Measurements from ENCODE around the gene MAN2C1.
A peak's percentile ranks its signal among the peaks of the same experiment; 100 is the strongest.
"Not testable (repeated sequence)": the region's sequence is repeated elsewhere in the genome, so short reads cannot be mapped to it uniquely, and the experiment has no call there.

The MAN2C1 gene

DNA sequence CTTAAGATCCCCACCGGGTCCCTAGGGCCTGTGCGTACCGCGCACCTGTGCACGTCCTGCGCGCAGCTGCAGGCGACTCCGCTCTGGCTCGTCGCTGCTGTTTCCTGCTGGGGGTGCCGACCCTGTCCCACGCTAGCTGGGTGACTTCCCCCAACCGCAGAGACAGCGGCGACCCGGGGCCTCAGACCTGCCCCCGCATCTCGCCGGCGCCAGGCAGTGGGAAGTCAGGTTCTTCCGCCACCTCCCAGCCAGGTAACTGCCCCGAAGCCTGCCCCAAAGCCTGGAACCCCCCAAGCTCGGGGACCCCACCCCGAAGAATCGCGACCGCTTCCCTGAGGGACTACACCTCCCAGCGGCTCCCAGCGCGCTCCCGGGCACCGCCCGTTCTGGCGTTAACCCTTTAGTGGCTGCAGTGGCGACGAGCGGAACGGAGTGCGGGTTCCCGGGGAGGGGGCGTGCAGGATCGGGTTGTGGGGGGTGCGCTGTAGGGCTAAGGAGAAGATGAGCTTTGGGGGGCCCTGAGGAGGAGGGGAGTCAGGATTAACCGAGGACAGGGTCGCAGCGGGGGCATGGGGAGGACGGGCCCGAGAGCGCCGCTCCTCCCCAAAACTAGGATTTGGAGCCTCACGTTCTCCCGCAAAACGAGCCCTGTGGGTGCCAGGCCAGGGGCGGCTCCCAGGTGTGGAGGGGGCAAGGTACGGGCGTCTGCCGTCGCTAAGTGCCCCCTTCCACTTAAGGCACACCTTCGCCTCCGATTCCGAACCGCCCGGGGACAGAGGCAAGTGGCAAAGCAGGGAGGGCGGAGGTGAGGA lies 21.0 kb downstream of the MAN2C1 start:
- DNase-seq (ENCODE audit: extremely low read depth in 1 of 2, low read depth in 1 of 2) = no peak

DNA sequence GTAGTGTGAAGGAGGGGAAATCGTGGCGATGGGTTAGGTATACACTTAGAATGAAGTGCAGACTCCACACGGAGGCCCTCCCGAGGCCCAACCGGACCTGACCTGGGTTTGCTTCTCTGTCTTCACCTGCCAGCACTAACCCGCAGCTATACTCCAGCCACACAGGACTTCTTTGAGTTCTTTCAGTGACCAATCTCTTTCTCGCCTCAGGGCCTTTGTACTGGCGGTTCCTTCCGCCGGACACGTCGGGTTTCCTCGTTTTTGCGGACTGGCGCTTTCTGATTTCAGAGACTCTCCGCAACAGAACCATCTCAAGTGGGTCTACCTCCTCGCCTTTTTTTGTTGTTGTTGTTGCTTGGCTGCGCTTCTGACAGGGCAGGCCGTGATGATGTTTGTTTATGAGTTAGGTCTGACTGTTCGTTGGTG lies 21.6 kb downstream of the MAN2C1 start, which contains the start of gene NEIL1:
NEIL1 (plus strand) TSS at position 244 of the 426 bp plus-strand sequence. CDS start 1,867 bp downstream, outside the sequence.
- DNase-seq (ENCODE audit: extremely low read depth in 1 of 2, low read depth in 1 of 2) = no peak

DNA sequence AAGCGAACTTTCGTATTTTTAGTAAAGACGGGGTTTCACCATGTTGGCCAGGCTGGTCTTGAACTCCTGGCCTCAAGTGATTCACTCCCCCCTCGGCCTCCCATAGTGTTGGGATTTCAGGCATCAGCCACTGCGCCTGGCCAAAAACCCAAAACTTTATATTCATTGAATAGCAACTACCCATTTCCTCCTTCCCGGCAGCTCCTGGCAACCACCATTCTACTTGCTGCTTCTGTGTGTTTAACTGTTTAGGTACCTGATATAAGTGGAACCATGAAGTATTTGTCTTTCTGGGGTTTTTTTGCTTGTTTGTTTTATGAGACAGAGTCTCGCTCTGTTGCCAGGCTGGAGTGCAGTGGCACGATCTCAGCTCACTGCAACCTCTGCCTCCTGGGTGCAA lies 24.5 kb downstream of the MAN2C1 start:
- DNase-seq (ENCODE audit: extremely low read depth in 1 of 2, low read depth in 1 of 2) = not testable (repeated sequence)

DNA sequence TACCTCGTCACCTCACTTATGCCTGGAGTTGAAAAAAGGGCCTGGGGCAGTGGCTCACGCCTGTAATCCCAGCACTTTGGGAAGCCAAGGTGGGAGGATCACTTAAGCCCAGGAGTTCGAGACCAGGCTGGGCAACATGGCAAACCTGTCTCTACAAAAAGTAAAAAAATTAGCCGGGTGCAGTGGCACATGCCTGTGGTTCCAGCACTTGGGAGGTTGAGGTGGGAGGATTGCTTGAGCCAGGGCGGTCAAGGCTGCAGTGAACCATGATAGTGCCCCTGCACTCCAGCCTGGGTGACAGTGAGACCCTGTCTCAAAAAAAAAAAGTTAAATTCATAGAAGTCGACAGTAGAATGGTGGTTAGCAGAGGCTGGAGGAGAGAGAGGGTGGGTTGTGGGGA lies 26.2 kb downstream of the MAN2C1 start:
- no peak for DNase-seq (ENCODE audit: extremely low read depth in 1 of 2, low read depth in 1 of 2)

DNA sequence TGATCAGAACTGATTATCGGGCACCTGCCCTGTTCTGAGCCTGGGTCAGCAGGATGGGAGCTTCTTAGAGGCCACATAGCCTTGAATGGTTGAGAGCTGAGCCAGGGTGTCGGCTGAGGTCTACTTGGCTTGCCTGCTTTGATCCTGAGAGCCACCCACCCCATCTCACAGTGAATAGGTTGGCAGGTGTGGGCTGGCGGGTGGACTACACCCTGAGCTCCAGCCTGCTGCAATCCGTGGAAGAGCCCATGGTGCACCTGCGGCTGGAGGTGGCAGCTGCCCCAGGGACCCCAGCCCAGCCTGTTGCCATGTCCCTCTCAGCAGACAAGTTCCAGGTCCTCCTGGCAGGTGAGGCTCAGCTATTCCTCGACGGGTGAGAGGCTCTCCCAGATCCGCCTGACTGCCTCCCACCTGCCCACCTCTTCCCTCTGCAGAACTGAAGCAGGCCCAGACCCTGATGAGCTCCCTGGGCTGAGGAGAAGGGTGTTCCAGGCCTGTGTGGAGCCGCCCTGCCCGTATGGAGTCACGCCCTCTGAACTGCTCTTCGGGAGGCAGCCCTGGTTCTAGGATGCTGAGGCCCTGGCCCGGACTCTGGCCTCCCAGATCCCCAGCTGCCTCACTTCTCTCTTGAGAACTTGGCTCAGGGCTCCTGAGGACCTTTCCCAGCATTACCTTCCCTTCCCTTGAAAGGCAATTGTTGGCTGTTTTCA lies 28.7 kb downstream of the MAN2C1 start:
- DNase-seq (ENCODE audit: extremely low read depth in 1 of 2, low read depth in 1 of 2) = no peak

DNA sequence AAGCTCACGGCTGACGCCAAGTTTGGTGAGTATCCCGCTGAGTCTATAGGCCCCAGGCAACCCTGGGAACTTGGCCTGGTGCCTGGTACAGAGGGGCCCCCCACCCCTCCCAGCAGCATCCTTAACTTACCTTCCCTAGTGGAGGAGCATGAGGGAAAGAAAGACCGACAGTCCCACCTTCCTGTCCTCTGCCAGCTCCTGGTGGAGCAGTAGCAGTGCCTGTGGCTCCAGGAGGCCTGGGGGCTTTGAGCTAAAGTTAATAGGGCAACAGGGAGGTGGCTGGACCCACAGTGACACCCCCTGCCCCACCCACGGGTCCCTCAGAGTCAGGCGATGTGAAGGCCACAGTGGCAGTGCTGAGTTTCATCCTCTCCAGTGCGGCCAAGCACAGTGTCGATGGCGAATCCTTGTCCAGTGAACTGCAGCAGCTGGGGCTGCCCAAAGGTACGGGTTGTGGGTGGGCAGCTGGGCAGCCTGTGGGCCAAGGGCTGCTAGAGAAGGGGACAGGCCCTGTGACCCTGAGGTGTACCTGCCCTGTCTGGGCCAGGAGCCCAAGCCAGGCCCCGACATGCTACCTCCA lies 29.7 kb downstream of the MAN2C1 start:
- no peak for DNase-seq (ENCODE audit: extremely low read depth in 1 of 2, low read depth in 1 of 2)

DNA sequence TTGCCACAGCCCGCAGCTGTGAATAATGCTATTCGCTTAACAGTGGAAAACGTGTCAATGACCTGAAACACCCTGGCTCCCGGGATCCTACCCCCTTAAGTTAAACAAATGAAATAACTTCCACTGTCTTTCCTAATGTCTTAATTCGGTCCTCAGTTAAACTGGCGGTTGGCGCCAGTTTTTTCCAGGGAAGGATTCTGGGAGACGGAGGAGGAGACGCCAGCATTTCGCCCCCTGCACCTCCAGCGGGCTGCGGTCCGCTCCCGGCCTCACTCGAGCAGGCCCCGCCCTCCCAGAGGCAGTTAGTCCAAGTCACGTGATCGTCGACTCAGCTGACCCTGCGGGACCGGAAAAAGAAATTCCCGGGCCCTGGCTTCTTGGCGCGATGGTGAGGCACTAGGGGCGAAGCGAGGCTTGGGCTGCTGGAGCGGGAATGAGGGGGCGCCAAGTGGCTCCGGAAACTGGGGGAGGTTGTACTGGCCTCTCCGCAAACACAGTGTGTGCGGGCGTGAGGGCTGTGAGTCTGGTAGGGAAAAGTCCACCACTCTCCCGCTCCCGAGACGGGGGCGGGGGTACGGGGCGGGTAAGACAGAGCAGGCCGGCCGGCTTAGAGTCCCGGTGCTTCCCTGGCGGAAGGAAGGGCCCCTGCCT lies 32.6 kb downstream of the MAN2C1 start, which contains the start of gene COMMD4:
COMMD4 (plus strand) TSS at position 359 of the 651 bp plus-strand sequence; CDS start at position 386, 27 bp downstream.
- peak; percentile 69 to 82 for DNase-seq (ENCODE audit: extremely low read depth in 1 of 2, low read depth in 1 of 2)

DNA sequence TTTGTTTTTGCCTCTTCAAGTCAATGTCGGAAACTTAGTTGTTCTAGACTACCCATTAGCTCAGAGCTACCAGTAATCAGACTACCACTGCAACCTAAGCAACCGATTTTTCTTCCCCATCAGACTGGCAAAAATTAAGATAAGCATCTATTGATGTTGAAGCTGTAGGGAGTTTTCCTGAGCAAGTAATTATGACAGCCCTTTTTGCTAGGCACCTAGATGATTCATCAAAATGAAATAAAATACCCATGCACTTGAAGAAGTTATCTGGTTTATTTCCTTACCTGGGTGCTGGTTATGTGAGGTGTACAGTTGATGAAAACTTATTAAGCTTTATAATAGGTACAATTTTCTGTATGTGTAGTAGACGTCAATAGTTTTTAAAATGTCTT lies 33.1 kb downstream of the MAN2C1 start:
- DNase-seq (ENCODE audit: extremely low read depth in 1 of 2, low read depth in 1 of 2) = no peak

DNA sequence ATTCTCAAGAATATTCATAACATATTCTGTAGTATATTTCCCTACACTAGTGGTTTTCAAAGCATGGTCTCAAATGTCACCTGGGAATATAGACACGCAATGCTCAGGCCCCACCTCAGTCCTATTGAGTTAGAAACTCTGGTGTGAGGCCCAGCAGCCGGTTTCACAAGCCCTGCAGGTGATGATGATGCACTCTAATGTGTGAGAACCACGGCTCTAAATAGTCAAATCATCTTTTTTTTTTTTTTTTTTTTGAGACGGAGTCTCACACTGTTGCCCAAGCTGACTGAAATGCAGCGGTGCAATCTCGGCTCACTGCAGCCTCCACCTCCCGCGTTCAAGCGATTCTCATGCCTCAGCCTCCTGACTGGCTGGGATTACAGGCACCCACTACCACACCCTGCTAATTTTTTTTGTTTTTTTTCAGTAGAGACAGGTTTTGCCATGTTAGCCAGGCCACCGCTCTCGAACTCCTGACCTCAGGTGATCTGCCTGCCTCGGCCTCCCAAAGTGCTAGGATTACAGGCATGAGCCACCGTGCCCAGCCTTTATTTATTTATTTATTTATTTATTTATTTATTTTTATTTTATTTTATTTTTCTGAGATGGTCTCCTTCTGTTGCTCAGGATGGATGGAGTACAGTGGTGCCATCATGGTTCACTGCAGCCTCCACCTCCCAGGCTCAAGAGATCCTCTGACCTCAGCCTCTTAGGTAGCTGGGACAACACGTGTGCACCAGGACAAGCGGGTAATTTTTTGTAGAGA lies 34.6 kb downstream of the MAN2C1 start:
- DNase-seq (ENCODE audit: extremely low read depth in 1 of 2, low read depth in 1 of 2) = not testable (repeated sequence)

DNA sequence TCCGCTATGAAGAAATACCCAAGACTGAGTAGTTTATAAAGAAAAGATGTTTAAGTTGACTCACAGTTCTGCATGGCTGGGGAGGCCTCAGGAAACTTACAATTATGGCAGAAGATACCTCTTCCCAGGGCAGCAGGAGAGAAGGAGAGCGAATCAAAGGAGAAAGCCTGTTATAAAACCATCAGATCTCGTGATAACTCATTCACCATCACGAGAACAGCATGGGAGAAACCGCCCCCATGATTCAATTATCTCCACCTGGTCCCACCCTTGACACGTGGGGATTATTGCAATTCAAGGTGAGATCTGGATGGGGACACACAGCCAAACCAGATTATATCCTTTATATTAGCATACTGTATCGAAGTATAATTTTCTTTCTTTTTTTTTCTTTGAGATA lies 36.3 kb downstream of the MAN2C1 start:
- not testable (repeated sequence) for DNase-seq (ENCODE audit: extremely low read depth in 1 of 2, low read depth in 1 of 2)

DNA sequence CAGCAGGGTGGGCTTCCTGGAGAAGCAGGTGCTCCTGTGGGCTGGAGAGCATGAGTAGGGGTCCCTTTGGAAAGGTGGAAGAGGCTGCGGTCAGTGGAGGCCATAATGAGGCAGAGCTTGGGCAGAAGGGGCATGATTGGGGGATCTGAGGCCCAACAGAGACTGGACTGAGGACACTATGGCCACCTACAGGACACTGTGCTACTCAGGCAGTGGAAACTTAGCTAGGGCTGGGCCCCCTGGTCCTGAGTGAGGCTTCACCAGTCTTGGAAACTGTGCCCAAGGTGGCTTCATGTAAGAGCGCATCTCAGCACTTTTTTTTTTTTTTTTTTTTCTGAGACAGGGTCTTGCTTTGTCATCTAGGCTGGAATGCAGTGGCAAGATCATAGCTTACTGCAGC lies 38.8 kb downstream of the MAN2C1 start:
- DNase-seq (ENCODE audit: extremely low read depth in 1 of 2, low read depth in 1 of 2) = no peak

DNA sequence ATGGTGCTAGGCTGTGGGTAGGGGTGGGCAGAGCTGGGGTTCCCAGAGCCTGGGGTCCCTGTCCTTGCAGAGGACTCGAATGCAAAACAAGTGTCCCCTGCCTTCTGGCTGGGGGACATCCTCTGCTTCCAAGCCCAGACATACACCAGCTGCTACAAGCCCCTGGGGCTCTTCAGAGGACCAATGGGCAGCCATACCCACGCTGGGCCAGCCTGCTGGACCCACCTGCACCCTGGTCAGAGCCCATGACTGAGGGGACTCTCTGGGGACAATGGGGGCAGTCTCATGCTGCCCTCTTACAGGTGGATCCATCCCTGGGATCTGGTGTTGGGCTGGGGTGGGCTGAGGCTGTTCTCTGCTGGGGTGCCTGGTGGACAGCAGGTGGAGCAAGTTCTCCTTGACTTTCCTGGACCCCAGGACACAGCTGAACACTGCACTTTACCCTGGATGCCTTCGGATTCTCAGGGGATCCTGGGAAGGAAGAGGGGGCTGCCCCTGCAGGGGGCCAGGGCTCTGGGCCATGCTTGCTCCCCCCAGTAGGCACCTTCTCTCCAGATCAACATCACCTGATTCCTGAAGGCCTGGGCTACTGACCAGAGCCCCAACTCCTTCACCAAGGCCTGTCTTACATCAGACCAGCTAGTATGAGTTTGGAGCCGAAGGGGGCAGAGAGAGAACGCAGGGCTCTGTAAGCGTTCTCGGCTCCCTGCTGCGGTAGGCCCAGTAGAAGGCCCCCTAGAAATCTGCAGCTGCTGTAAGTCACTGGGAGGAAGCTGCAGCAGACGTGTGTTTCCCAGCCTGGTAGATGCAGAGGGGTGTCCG lies 39.7 kb downstream of the MAN2C1 start:
- no peak for DNase-seq (ENCODE audit: extremely low read depth in 1 of 2, low read depth in 1 of 2)

DNA sequence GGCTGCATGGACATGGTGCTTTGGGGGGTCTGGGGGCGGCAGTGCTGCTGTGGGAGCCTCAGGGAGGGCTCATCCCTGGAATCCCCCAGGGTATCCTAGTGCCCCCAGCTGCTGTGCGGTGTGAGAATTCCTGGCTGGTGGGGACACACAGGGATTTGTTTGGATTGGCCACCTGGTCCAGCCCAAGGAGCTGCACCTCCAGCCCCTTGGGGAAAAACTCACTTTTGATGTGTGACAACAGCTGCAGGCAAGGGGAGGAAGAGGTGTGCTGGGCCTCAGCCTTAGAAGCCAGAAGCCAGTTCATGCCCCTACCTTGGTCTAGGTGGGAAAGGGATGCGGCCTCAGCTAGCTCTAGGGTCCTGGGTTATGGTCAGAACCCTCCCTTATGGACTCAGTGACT lies 40.9 kb downstream of the MAN2C1 start:
- DNase-seq (ENCODE audit: extremely low read depth in 1 of 2, low read depth in 1 of 2) = no peak

DNA sequence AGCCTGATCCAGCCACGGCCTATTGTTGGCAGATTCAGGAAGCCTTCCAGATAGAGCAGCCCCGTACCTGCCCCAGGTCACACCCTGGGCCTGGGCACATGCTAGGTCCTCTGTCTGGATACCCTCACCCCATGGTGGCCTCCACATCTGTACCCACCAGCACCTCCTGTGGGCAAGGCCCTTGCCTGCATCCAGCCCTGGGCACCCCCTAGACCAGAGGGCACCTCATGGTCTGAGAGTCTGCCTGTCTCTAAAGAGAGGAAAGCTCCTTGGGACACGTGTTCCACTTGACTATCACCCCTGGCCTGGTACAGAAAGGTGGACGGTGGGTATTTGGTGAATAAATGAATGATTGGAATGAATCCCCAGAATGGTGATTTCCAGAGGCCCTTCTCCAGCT lies 41.4 kb downstream of the MAN2C1 start:
- DNase-seq (ENCODE audit: extremely low read depth in 1 of 2, low read depth in 1 of 2) = no peak

DNA sequence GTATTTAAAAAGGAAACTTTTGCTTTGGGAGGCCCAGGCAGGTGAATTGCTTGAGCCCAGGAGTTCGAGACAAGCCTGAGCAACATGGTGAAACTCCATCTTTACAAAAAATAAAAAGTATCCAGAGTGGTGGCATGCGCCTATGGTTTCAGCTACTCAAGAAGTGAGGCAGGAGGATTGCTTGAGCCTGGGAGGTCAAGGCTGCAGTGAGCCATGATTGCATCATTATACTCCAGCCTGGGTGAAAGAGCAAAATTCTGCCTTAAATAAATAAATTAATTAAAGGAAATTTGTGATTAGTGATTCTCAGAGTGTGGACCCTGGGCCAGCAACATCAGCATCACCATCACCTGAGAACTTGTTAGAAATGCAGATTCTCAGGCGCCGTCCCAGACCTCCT lies 42.5 kb downstream of the MAN2C1 start:
- DNase-seq (ENCODE audit: extremely low read depth in 1 of 2, low read depth in 1 of 2) = no peak

DNA sequence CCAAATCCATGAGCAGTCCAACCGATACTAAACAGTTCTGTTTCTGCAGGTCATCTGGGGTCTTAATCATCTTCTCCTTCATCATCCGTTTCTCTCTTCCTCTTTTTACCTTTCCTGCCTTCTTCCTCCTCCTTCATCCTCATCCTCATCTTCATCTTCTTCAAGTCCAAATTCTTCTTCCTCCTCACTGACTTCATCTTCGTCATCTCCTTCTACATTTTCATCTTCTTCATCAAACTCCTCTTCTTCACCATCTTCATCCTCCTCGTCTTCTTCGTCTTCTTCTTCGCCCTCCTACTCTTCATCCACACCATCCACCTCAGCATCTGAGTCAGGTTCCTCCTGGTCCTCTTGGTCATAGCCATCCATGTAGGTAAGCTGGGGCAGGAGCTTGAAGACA lies 46.7 kb downstream of the MAN2C1 start:
- no peak for DNase-seq (ENCODE audit: extremely low read depth in 1 of 2, low read depth in 1 of 2)

DNA sequence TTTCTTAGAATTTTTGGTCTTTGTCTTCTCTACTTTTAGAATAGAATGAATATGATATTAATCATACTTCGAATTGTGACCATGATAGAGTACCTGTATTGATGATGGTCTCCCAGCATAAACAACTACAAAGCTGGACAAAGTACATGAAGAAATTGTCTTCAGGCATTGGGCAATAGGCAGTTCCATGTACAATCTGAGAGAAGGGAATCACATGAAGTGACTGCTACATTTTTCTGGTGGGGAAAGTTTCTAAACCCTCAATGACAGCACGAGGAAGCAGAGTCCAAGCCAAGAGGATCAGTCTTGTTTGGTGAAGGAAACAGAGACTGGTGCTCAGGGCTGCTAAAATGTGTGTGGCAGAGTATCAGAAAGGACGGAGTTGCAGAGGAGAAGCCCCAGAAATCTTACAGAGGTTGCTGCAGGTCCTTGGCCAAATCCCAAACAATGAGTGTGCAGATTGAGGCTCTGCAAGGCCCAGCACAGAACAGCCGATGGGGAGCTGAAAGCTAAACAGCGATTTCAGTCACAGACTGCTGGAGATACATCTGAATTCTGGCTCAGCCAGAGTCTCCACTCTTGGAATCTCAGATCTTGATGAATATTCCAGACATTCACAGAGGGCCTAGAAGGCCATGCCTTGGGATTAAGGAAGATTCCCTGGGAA lies 49.0 kb downstream of the MAN2C1 start:
- not testable (repeated sequence) for DNase-seq (ENCODE audit: extremely low read depth in 1 of 2, low read depth in 1 of 2)

DNA sequence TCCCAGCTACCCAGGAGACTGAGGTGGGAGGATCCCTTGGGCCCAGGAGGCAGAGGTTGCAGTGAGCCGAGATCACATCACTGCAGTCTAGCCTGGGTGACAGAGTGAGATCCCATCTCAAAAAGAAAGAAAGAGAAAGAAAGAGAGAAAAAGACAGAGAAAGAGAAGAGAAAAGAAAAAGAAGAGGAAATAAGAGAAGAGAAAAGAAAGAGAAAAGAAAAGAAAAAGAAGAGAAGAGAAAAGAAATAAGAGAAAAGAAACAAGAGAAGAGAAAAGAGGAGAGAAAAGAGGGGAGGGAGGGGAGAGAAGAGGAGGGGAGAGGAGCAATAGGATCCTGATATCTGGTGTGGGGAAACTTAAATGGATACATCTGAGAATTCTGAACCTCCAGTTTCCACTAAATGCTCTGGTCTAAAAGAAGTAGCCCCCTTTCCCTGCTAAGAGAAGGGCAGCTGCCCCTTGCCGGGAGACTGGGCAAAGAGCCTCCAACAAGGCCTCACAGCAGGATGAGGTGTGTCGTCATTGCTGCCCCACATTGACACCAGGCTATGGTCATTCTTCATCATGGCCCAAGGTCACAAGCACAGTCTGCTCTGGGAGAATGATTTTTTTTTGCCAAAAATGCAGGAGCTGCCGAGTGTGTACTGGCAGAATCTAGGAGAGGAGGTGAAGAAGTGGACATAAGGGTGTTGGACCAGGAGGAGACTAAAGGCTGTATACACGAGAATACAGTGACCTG lies 53.7 kb downstream of the MAN2C1 start:
- no peak for DNase-seq (ENCODE audit: extremely low read depth in 1 of 2, low read depth in 1 of 2)
